ENCODE data around the gene KLHDC8A. TPM values are rescaled to one million over a fixed set of nuclear protein-coding genes. Genes with fewer than 3 reads are reported as not detected.
"Not testable (repeated sequence)": the region's sequence is repeated elsewhere in the genome, so short reads cannot be mapped to it uniquely, and the experiment has no call there.

KLHDC8A gene
- total RNA-seq, 1 donor from 2014 or later: not detected

- intact Hi-C loops (cut with DNase I): no loop called here
- ATAC-seq: no peak
- DNase-seq (ENCODE audit: missing footprints): no peak
Measured at GRCh38 chr1:205373022-205373797, 16.5 kb upstream of the KLHDC8A start.

- DNase-seq (ENCODE audit: missing footprints): no peak
- no peak for ATAC-seq
- intact Hi-C loops (cut with DNase I): no loop called here
Measured at GRCh38 chr1:205371871-205372660, 15.3 kb upstream of the KLHDC8A start.

- intact Hi-C loops (cut with DNase I): no loop called here
- ATAC-seq (no peak), DNase-seq (ENCODE audit: missing footprints) (no peak)
Measured at GRCh38 chr1:205370780-205371179, 14.1 kb upstream of the KLHDC8A start.

- intact Hi-C loops (cut with DNase I): no loop called here
- DNase-seq (ENCODE audit: missing footprints) (no peak), ATAC-seq (no peak)
Measured at GRCh38 chr1:205369701-205370123, 13.0 kb upstream of the KLHDC8A start.

- intact Hi-C loops (cut with DNase I): no loop called here
- DNase-seq (ENCODE audit: missing footprints) (no peak), ATAC-seq (no peak)
Measured at GRCh38 chr1:205368478-205368877, 11.8 kb upstream of the KLHDC8A start.

- ATAC-seq (no peak), DNase-seq (ENCODE audit: missing footprints) (no peak)
- intact Hi-C loops (cut with DNase I): no loop called here
Measured at GRCh38 chr1:205365945-205366463, 9.3 kb upstream of the KLHDC8A start.

- DNase-seq (ENCODE audit: missing footprints); ATAC-seq; intact Hi-C loops (cut with DNase I): not testable (repeated sequence)
Measured at GRCh38 chr1:205365086-205365485, 8.4 kb upstream of the KLHDC8A start.

GRCh38 chr1:205360891-205361290 is 4.2 kb upstream of the KLHDC8A start:
- no peak for DNase-seq (ENCODE audit: missing footprints)
- intact Hi-C loops (cut with DNase I): no loop called here
- no peak for ATAC-seq

GRCh38 chr1:205359771-205360565 is 3.2 kb upstream of the KLHDC8A start:
- intact Hi-C loops (cut with DNase I): no loop called here
- DNase-seq (ENCODE audit: missing footprints) (no peak), ATAC-seq (no peak)

- intact Hi-C loops (cut with DNase I): no loop called here
- ATAC-seq (no peak), DNase-seq (ENCODE audit: missing footprints) (no peak)
Measured at GRCh38 chr1:205358579-205358978, 1.9 kb upstream of the KLHDC8A start.

- ATAC-seq: no peak
- intact Hi-C loops (cut with DNase I): no loop called here
- DNase-seq (ENCODE audit: missing footprints): no peak
Measured at GRCh38 chr1:205357567-205357966, 845 bp upstream of the KLHDC8A start.

GRCh38 chr1:205355075-205355453 is 1.7 kb downstream of the KLHDC8A start:
- intact Hi-C loops (cut with DNase I): no loop called here
- DNase-seq (ENCODE audit: missing footprints): no peak
- no peak for ATAC-seq

GRCh38 chr1:205354259-205355074 is 2.3 kb downstream of the KLHDC8A start:
- intact Hi-C loops (cut with DNase I): loop anchor here (5.0 kb wide), 2 partner anchors 133 to 168 kb away; no protein-coding TSS in a partner anchor
- no peak for DNase-seq (ENCODE audit: missing footprints)
- no peak for ATAC-seq

GRCh38 chr1:205353612-205354011 is 3.1 kb downstream of the KLHDC8A start:
- DNase-seq (ENCODE audit: missing footprints): no peak
- intact Hi-C loops (cut with DNase I): loop anchor here (5.0 kb wide), 2 partner anchors 134 to 169 kb away; no protein-coding TSS in a partner anchor
- no peak for ATAC-seq

GRCh38 chr1:205353191-205353590 is 3.5 kb downstream of the KLHDC8A start:
- intact Hi-C loops (cut with DNase I): loop anchor here (5.0 kb wide), 2 partner anchors 134 to 169 kb away; no protein-coding TSS in a partner anchor
- DNase-seq (ENCODE audit: missing footprints) (no peak), ATAC-seq (no peak)

- ATAC-seq (peak; percentile 9), DNase-seq (ENCODE audit: missing footprints) (no peak)
- intact Hi-C loops (cut with DNase I): loop anchor here (5.0 kb wide), 2 partner anchors 135 to 170 kb away; no protein-coding TSS in a partner anchor
Measured at GRCh38 chr1:205351984-205352713, 4.6 kb downstream of the KLHDC8A start.

- DNase-seq (ENCODE audit: missing footprints) (no peak), ATAC-seq (no peak)
- intact Hi-C loops (cut with DNase I): loop anchor here (5.0 kb wide), 2 partner anchors 137 to 172 kb away; no protein-coding TSS in a partner anchor
Measured at GRCh38 chr1:205350691-205351141, 6.0 kb downstream of the KLHDC8A start.
